Spleen (tissue), 11 donors: ENCODE data around the gene CFAP251. TPM values are rescaled to one million over a fixed set of nuclear protein-coding genes. Genes with fewer than 3 reads are reported as not detected.

Source experiments
- DNase-seq: peaks from one replicate; pipeline ENCODE4 v3.0.0-alpha.2; 2020
- H3K27ac ChIP-seq, 8 donors: fragments of 200-600 bp; sonication (generic) in 7 of 8; 1 replicate in 4 of 8; 2 replicates in 4 of 8; pipeline versions ENCODE4 v1.5.0 to v1.8.0; 2016 to 2021; ENCODE audit warnings: inconsistent platforms in 4 of 8, mild to moderate bottlenecking in 4 of 8, moderate library complexity in 1 of 8
- H3K27me3 ChIP-seq, 7 donors: fragments of 200-600 bp; sonication (generic) in 6 of 7; replicated peaks in 1 of 7; 1 replicate in 4 of 7; 2 replicates in 3 of 7; pipeline versions ENCODE4 v1.5.0 to v1.8.0; 2016 to 2021; ENCODE audit warnings: inconsistent platforms in 3 of 7, mild to moderate bottlenecking in 1 of 7
- H3K36me3 ChIP-seq, 6 donors: fragments of 200-600 bp; sonication (generic) in 5 of 6; 1 replicate in 4 of 6; 2 replicates in 2 of 6; pipeline versions ENCODE4 v1.5.0 to v1.8.0; 2016 to 2021; ENCODE audit warnings: inconsistent platforms in 2 of 6
- H3K4me1 ChIP-seq, 6 donors: fragments of 200-600 bp; sonication (generic) in 5 of 6; 1 replicate in 3 of 6; 2 replicates in 3 of 6; pipeline versions ENCODE4 v1.5.0 to v1.8.0; 2016 to 2021; ENCODE audit warnings: inconsistent platforms in 3 of 6
- H3K4me3 ChIP-seq, 8 donors: fragments of 200-600 bp; sonication (generic) in 7 of 8; 1 replicate in 4 of 8; 2 replicates in 4 of 8; pipeline versions ENCODE4 v1.5.0 to v1.8.0; 2016 to 2021; ENCODE audit warnings: inconsistent platforms in 4 of 8, mild to moderate bottlenecking in 4 of 8, moderate library complexity in 2 of 8
- H3K9me3 ChIP-seq, 8 donors: fragments of 200-600 bp; sonication (generic) in 7 of 8; 1 replicate in 4 of 8; 2 replicates in 4 of 8; pipeline versions ENCODE4 v1.5.0 to v1.8.0; 2016 to 2021; ENCODE audit warnings: inconsistent platforms in 4 of 8
- CTCF ChIP-seq, 11 experiments: fragments of 200-600 bp in 7 of 11; fragments of 450-650 bp in 4 of 11; sonication (generic) in 4 of 11; IDR thresholded peaks in 8 of 11; conservative IDR thresholded peaks in 3 of 11; 1 replicate in 7 of 11; 2 replicates in 4 of 11; pipeline versions ENCODE4 v1.4.0 to v1.8.0; 2016 to 2021; ENCODE audit warnings: antibody characterized with exemption in 11 of 11, inconsistent platforms in 4 of 11, mild to moderate bottlenecking in 1 of 11
- POLR2A ChIP-seq, 3 donors: fragments of 450-650 bp; IDR thresholded peaks; one replicate each; pipeline ENCODE4 v1.5.1; 2017; ENCODE audit warnings: antibody characterized with exemption in 3 of 3, mild to moderate bottlenecking in 1 of 3
- POLR2AphosphoS5 ChIP-seq, 3 donors: sonication (generic); formaldehyde crosslinking; IDR thresholded peaks; one replicate each; pipeline ENCODE4 v1.5.1; 2017; ENCODE audit warnings: antibody characterized with exemption in 3 of 3
- WGBS, 5 donors: extraction: QIAGEN DNeasy Blood & Tissue Kit in 3 of 5; methylation state at CpG; one replicate each; pipeline versions ENCODE4 v1.1.5 to v1.1.7; 2013 to 2018; 5-methylcytosine and 5-hydroxymethylcytosine counted together
- intact Hi-C: fragments of 100-400 bp; cut with DNase I; formaldehyde crosslinking; loops from one replicate; pipeline ENCODE4 v1.15.0; 2023; ENCODE audit warnings: low total_unique reads
- polyA plus RNA-seq, 3 donors: library from polyadenylated mRNA; stranded (reverse); fragments of 200-250 nt; gene quantifications; one replicate each; pipeline ENCODE4 v1.2.1, GENCODE V29; 2013
- total RNA-seq, 7 donors: library from RNA; depleted of rRNA in 3 of 7; stranded (reverse); fragments of >200 nt in 3 of 7; fragmentation: NEBNext Ultra II Directional in 4 of 7; extraction: Animal tissue kit (Norgen Biotek cat#: 25700) in 4 of 7; gene quantifications; one replicate each; pipeline versions ENCODE4 v1.1.0 to v1.2.1, GENCODE V29; 2016 to 2021
- donor health status: healthy with polysubstance abuse.
- donor health status: DM: no; HTN: no; CAD: no; lungs with moderate emphysema.
- donor health status: DM: no; HTN: no; CAD: no.
- donor health status: Bipolar disorder and iron deficiency.
- donor health status: healthy.
- donor health status: DM: no; HTN: no; CAD: no.
- donor health status: DM: yes; HTN: yes; CAD: no.

Gene CFAP251
- total and polyA plus RNA-seq, 10 donors, result 1.3 to 10.5 (median 3.6) TPM

- TF ChIP-seq POLR2AphosphoS5 (IDR thresholded peaks at IDR 0.05) (no peak), CTCF (IDR thresholded peaks at IDR 0.05 in 8 of 11, conservative IDR thresholded peaks at IDR 0.05 in 3 of 11) (no peak), POLR2A (IDR thresholded peaks at IDR 0.05) (no peak)
- Histone ChIP-seq H3K9me3 (no peaks in the 10 kb centered on the region), H3K27me3 (no peaks in the 10 kb centered on the region), H3K4me3 (no peak overlapping the region), H3K36me3 (peaks cover 0 to 11% (median 6%) of the 10 kb centered on the region in 6 donors), H3K4me1 (peaks cover 3 to 72% (median 33%) of the 10 kb centered on the region in 6 donors), H3K27ac (peak overlapping the region in 5 of 8 donors; percentile 33 to 61 (median 49))
- intact Hi-C loops, result loop anchor here (5.0 kb wide), 1 partner anchor 113 kb away; the partner anchor contains the start of gene CFAP251
- DNase-seq, result no peak
- WGBS, 5 donors, result 71 to 83% (median 81%) methylated on average over 11 to 13 of the region's 13 CpGs
Observed at GRCh38 chr12:122030424-122031035, 112.1 kb downstream of the CFAP251 start.

GRCh38 chr12:122031342-122032216, 113.2 kb downstream of the CFAP251 start:
- no peak for TF ChIP-seq POLR2AphosphoS5 (IDR thresholded peaks at IDR 0.05)
- peak in 10 of 11 experiments; percentile 37 to 81 (median 70) for TF ChIP-seq CTCF (IDR thresholded peaks at IDR 0.05 in 8 of 11, conservative IDR thresholded peaks at IDR 0.05 in 3 of 11)
- Histone ChIP-seq H3K4me1 (peaks cover 3 to 61% (median 33%) of the 10 kb centered on the region in 6 donors), H3K36me3 (peaks cover 0 to 21% (median 8%) of the 10 kb centered on the region in 6 donors), H3K4me3 (no peak overlapping the region), H3K27me3 (no peaks in the 10 kb centered on the region), H3K27ac (no peak overlapping the region), H3K9me3 (no peaks in the 10 kb centered on the region)
- DNase-seq, result no peak
- intact Hi-C loops, result loop anchor here (5.0 kb wide), 1 partner anchor 114 kb away; the partner anchor contains the start of gene CFAP251
- 72 to 78% (median 76%) methylated on average over 14 to 21 of the region's 21 CpGs for WGBS, 5 donors

DNA sequence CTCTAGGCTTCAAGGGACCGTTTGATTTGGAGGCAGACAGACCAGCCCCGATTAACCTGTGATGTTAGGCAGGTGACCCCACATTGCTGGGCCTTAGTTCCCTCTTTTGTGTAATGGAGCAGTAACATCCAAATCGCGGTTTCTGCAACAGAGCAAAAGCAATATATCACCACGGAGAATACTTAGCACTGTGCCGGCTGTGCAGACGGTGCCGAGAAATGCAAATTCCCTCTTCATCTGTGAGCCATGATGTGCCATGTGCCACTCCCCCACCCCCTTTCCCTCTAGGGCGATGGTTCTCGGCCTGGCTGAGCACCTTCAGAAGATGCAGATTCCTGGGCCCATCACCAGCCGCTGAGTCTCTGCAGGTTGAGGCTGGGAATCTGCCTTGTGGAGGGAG, 114.2 kb downstream of the CFAP251 start:
- intact Hi-C loops, result loop anchor here (5.0 kb wide), 1 partner anchor 115 kb away; the partner anchor contains the start of gene CFAP251
- no peaks in the 10 kb centered on the region for H3K27me3 ChIP-seq
- WGBS, 5 donors, result 75 to 86% (median 80%) methylated on average over 10 to 11 of the region's 11 CpGs
- peaks cover 3 to 55% (median 33%) of the 10 kb centered on the region in 6 donors for H3K4me1 ChIP-seq
- no peak for DNase-seq
- TF ChIP-seq POLR2A (IDR thresholded peaks at IDR 0.05) (no peak), CTCF (IDR thresholded peaks at IDR 0.05 in 8 of 11, conservative IDR thresholded peaks at IDR 0.05 in 3 of 11) (no peak), POLR2AphosphoS5 (IDR thresholded peaks at IDR 0.05) (no peak)
- no peaks in the 10 kb centered on the region for H3K9me3 ChIP-seq
- H3K36me3 ChIP-seq, result peaks cover 0 to 31% (median 10%) of the 10 kb centered on the region in 6 donors
- H3K27ac ChIP-seq, result no peak overlapping the region
- no peak overlapping the region for H3K4me3 ChIP-seq

- 93 to 99% (median 96%) methylated on average over 8 of the region's 8 CpGs for WGBS, 5 donors
- intact Hi-C loops, result no loop called here
- Histone ChIP-seq H3K9me3 (no peaks in the 10 kb centered on the region), H3K27ac (no peak overlapping the region), H3K36me3 (peaks cover 0 to 43% (median 10%) of the 10 kb centered on the region in 6 donors), H3K4me1 (peaks cover 3 to 29% (median 12%) of the 10 kb centered on the region in 6 donors), H3K4me3 (no peak overlapping the region), H3K27me3 (no peaks in the 10 kb centered on the region)
- TF ChIP-seq POLR2AphosphoS5 (IDR thresholded peaks at IDR 0.05) (no peak), CTCF (IDR thresholded peaks at IDR 0.05 in 8 of 11, conservative IDR thresholded peaks at IDR 0.05 in 3 of 11) (no peak), POLR2A (IDR thresholded peaks at IDR 0.05) (no peak)
- DNase-seq, result no peak
Observed at GRCh38 chr12:122035292-122035691, 116.9 kb downstream of the CFAP251 start.
